Measurements from ENCODE around the gene CLNK.

- TF ChIP-seq, protein P1, sequence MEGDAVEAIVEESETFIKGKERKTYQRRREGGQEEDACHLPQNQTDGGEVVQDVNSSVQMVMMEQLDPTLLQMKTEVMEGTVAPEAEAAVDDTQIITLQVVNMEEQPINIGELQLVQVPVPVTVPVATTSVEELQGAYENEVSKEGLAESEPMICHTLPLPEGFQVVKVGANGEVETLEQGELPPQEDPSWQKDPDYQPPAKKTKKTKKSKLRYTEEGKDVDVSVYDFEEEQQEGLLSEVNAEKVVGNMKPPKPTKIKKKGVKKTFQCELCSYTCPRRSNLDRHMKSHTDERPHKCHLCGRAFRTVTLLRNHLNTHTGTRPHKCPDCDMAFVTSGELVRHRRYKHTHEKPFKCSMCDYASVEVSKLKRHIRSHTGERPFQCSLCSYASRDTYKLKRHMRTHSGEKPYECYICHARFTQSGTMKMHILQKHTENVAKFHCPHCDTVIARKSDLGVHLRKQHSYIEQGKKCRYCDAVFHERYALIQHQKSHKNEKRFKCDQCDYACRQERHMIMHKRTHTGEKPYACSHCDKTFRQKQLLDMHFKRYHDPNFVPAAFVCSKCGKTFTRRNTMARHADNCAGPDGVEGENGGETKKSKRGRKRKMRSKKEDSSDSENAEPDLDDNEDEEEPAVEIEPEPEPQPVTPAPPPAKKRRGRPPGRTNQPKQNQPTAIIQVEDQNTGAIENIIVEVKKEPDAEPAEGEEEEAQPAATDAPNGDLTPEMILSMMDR (IDR thresholded peaks at IDR 0.05), result no peak
- TF ChIP-seq POLR2A (IDR thresholded peaks at IDR 0.05), result no peak
Measured at GRCh38 chr4:10706236-10706635, 21.7 kb upstream of the CLNK start.
